ENCODE data around the gene SNTA1. TPM values are rescaled to one million over a fixed set of nuclear protein-coding genes. Genes with fewer than 3 reads are reported as not detected.

SNTA1 gene
- polyA plus RNA-seq, 3 donors: 0.56 to 0.93 (median 0.63) TPM

GRCh38 chr20:33463332-33464101 is 20.0 kb upstream of the SNTA1 start:
- no peak overlapping the region for H3K9ac ChIP-seq (ENCODE audit: insufficient read depth, low read length, poor library complexity, severe bottlenecking)
- H3K36me3 ChIP-seq (replicated peaks in 1 of 2; ENCODE audit: control insufficient read depth in 1 of 2, insufficient read depth in 2 of 2, low read length in 2 of 2): no peaks in the 10 kb centered on the region
- Mint-ChIP-seq H3K9me3 (no peaks in the 10 kb centered on the region), H3K4me3 (no peak overlapping the region), H3K27ac (no peak overlapping the region), H3K27me3 (ENCODE audit: low read depth in 3 of 3) (peaks cover 4 to 5% (median 4%) of the 10 kb centered on the region in 3 donors), H3K4me1 (peaks cover 2% of the 10 kb centered on the region), H3K36me3 (no peaks in the 10 kb centered on the region)
- H3K79me2 ChIP-seq (ENCODE audit: insufficient read depth, low read length): no peaks in the 10 kb centered on the region
- no peak overlapping the region for H2AFZ ChIP-seq (ENCODE audit: insufficient read depth, low read depth, low read length, poor library complexity, severe bottlenecking)
- WGBS (ENCODE audit: insufficient coverage): 93% methylated on average over 3 of the region's 7 CpGs
- no peak for DNase-seq
- no peaks in the 10 kb centered on the region for H3K27me3 ChIP-seq (ENCODE audit: control insufficient read depth in 2 of 2, insufficient read depth in 2 of 2, low read length in 2 of 2)
- intact Hi-C loops (cut with micrococcal nuclease): no loop called here
- no peak overlapping the region for H3K4me3 ChIP-seq (replicated peaks in 1 of 3; ENCODE audit: low read depth in 2 of 3, low read length in 3 of 3)
- no peaks in the 10 kb centered on the region for H3K9me3 ChIP-seq (replicated peaks in 1 of 2; ENCODE audit: control insufficient read depth in 1 of 2, insufficient read depth in 1 of 2, low read length in 2 of 2)
- H3K27ac ChIP-seq (ENCODE audit: low read depth in 1 of 2, low read length in 2 of 2): no peak overlapping the region
- H3K4me1 ChIP-seq (ENCODE audit: control insufficient read depth in 1 of 2, insufficient read depth in 2 of 2, low read length in 2 of 2): no peaks in the 10 kb centered on the region
- no peaks in the 10 kb centered on the region for H4K20me1 ChIP-seq (ENCODE audit: insufficient read depth, low read length)
- no peak overlapping the region for H3K4me2 ChIP-seq (replicated peaks; ENCODE audit: extremely low read depth, low read length, poor library complexity, severe bottlenecking)
- no peak for TF ChIP-seq CTCF (IDR thresholded peaks at IDR 0.05)

GRCh38 chr20:33460711-33461110 is 17.1 kb upstream of the SNTA1 start:
- Histone ChIP-seq H2AFZ (ENCODE audit: insufficient read depth, low read depth, low read length, poor library complexity, severe bottlenecking) (no peak overlapping the region), H3K79me2 (ENCODE audit: insufficient read depth, low read length) (no peaks in the 10 kb centered on the region), H3K4me3 (replicated peaks in 1 of 3; ENCODE audit: low read depth in 2 of 3, low read length in 3 of 3) (no peak overlapping the region), H3K27ac (ENCODE audit: low read depth in 1 of 2, low read length in 2 of 2) (no peak overlapping the region), H3K36me3 (replicated peaks in 1 of 2; ENCODE audit: control insufficient read depth in 1 of 2, insufficient read depth in 2 of 2, low read length in 2 of 2) (no peaks in the 10 kb centered on the region), H3K9me3 (replicated peaks in 1 of 2; ENCODE audit: control insufficient read depth in 1 of 2, insufficient read depth in 1 of 2, low read length in 2 of 2) (no peaks in the 10 kb centered on the region), H3K27me3 (ENCODE audit: control insufficient read depth in 2 of 2, insufficient read depth in 2 of 2, low read length in 2 of 2) (no peaks in the 10 kb centered on the region), H3K4me1 (ENCODE audit: control insufficient read depth in 1 of 2, insufficient read depth in 2 of 2, low read length in 2 of 2) (no peaks in the 10 kb centered on the region), H4K20me1 (ENCODE audit: insufficient read depth, low read length) (no peaks in the 10 kb centered on the region), H3K9ac (ENCODE audit: insufficient read depth, low read length, poor library complexity, severe bottlenecking) (no peak overlapping the region), H3K4me2 (replicated peaks; ENCODE audit: extremely low read depth, low read length, poor library complexity, severe bottlenecking) (no peak overlapping the region)
- Mint-ChIP-seq H3K27ac (no peak overlapping the region), H3K27me3 (ENCODE audit: low read depth in 3 of 3) (peaks cover 2 to 6% (median 3%) of the 10 kb centered on the region in 3 donors), H3K4me1 (peaks cover 2% of the 10 kb centered on the region), H3K36me3 (no peaks in the 10 kb centered on the region), H3K4me3 (no peak overlapping the region), H3K9me3 (no peaks in the 10 kb centered on the region)
- WGBS (ENCODE audit: insufficient coverage): 97% methylated on average over 4 of the region's 5 CpGs
- intact Hi-C loops (cut with micrococcal nuclease): no loop called here
- no peak for DNase-seq
- no peak for TF ChIP-seq CTCF (IDR thresholded peaks at IDR 0.05)

Data from CD14-positive monocyte (primary cell).